NCI-H526 (cell line): Measurements from ENCODE around the gene ARRDC2.
"Not testable (repeated sequence)": the region's sequence is repeated elsewhere in the genome, so short reads cannot be mapped to it uniquely, and the experiment has no call there.

Experiments
- DNase-seq, 2 experiments: peaks; one replicate each; lab custom pipeline; 2025; lab: John Stamatoyannopoulos, UW

Gene ARRDC2

DNA sequence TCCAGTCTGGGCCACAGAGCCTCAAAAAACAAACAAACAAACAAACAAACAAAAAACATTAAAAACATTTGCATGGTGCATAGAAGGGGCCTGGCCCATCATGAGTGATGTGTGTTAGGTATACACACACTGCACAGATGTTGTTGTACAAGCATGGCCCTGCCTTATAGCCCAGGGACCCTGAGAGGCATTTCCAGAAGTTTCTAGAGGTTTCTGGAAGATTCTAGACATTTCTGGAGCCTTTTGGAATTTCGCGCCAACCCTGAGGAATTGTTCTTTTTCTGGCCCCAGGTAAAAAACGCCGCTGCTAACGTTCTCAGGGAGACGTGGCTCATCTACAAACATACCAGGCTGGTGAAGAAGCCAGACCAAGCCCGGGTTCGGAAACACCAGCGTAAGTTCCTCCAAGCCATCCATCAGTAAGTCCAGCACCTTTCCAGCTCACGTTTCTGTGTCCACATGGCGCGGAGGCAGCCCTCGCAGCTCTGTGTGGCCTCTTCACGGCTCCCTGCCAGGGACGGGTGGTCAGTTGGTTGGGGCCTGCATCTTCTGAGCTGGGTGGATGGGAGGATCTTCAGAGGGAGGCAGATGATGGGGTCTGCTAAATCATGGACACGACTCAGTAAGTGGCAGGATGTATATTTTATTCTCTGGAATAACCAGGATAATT lies 18.4 kb upstream of the ARRDC2 start:
- no peak for DNase-seq

DNA sequence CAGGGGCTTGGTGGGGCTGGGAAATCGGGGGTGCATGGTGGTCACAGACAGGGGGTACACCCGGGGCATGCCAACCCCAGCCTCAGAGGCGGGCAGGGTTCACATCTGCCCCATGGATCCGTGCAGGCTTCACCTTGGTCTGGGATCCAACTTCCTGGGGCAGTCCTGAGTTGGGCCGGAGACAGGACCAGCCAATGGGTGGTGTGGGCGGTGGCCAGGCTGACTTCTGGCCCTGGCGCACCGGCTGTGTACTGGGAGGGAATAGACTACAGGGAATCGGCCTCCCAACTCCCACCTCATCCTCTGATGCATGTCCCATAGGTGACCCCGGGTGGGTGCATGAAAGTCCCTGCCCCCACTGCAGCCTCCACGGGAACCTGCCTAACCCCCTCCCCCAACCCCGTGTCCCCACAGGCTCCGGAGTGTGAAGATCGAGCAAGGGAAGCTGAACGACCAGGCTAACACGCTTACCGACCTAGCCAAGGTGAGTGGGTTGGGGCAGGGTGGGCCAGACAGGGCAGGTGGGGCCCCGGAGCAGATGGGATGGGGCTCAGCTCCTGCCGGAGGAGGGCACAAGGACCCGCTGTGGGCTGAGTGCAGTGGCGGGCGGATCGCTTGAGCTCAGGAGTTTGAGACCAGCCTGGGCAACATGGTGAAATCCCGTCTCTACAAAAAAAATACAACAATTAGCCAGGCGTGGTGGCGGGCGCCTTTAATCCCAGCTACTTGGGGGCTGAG lies 14.7 kb upstream of the ARRDC2 start:
- no peak for DNase-seq

DNA sequence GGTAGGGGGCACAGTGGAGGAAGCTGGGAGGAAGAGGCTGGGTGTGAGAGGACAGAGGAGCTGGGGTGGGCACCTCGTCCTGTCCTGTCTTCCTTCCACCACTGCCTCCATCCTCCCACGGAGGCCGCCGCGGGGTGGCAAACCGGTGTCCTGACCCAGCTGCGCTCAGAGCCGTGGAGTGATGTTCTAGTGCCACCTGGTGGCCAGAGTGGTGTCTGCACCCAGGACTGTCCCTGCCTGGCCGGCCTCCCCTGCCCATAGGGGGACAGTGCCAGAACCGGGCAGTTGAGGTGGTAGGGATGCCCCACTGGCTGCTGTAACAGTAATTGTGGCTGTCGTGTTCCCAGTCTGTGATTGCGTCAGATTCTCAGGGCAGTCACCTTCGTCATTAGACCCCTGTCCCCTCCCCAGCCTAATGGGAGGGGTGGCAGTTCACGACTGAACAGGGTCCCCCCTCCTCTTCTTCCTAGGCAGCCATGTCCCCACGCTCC lies 11.1 kb upstream of the ARRDC2 start:
- peak; percentile 26 to 60 for DNase-seq

DNA sequence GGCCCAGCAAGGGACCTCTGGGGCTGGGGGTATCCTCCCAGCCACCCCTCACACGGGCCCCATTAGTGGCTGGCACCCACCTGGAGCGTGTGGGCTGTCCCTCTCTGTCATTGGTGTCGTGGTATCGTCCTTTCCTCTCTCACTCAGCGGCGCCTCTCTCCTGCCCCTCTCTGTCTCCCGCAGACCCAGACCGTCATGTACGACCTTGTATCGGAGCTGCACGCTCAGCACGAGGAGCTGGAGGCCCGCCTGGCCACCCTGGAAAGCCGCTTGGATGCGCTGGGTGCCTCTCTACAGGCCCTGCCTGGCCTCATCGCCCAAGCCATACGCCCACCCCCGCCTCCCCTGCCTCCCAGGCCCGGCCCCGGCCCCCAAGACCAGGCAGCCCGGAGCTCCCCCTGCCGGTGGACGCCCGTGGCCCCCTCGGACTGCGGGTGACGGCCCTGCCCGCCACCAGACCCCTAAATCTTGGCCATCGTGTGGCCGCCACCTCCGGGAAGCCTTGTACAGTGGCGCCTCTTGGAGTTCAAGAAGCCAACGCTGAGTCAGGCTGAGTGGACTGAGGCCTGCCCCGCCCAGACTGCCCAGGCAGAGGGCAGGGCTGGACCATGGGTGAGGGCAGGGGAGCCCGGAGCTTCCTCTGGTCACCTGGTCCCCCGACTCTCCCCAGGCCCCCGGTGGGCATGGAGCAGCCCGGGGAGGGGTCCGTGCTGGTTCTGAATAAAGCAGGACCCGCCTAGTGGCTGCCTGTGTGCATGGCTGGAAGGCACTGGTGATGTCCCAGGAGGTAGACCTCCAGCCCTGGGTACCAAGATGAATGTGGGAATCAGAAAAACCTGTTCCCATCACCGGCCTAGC lies 9.8 kb upstream of the ARRDC2 start:
- peak in 1 of 2 experiments; percentile 17 for DNase-seq

DNA sequence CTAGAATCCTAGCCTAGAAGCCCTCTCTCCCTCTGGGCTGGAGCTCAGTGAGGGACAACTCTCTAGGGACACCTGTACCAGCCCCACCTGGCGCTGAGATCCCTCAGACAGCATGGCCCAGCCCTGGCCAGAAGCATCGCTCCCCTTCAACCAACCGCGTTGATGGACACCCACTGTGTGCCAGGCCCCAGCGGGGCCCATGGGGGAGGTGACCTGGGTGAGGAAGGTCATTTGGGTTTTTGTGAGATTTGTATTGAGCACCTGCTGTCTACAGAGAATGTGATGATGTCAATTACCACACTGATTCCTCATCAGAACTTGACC lies 9.2 kb upstream of the ARRDC2 start:
- no peak for DNase-seq

DNA sequence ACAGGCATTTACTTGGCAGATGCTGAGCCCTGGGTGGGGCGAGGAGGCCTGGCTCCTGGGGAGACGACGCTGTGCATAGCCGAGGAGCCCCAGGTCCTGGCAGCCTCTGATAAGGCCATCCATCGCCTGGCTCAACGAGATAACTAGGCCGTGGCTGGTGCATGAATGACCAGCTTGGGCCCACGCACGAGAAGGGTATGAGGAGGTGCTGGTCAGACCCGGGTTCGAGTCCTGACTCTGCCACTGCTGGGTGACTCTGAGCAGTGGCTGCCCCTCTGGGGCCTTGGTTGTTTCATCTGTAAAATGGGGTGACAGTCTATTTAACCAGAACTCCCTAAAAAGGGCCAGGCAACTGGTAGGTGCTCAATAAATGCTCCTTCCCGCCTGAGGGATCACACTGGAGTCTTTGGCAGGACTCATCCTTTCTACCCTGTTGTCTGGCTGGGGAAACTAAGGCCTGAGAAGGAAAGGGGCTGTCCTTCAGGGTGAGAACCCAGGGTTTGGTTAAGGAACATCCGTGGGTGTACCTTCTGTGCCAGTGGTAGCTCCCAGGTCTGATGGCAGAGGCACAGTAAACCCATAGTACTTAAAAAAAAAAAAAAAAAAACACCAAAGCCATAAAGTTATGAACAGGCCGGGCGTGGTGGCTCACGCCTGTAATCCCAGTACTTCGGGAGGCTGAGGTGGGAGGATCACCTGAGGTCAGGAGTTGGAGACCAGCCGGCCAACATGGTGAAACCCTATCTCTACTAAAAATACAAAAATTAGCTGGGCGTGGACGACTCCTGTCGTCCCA lies 8.1 kb upstream of the ARRDC2 start:
- DNase-seq: no peak

DNA sequence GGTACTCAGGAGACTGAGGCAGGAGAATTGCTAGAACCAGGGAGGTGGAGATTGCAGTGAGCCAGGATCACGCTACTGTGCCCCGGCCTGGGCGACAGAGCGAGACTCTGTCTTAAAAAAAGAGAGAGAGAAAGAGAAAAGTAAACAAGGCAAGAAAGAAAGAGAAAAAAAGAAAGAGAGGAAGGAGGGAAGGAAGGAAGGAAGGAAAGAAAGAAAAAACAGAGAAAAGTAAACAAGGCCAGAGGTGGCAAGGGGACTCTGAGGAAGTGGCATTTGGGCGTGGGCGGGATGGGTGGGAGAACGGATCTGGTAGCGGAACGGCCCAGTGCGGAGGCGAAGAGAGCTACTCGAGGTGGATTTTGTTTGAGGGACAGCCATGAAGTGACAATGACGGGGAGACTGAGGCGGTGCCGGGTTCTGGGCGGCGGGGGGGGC lies 7.5 kb upstream of the ARRDC2 start:
- DNase-seq: no peak

DNA sequence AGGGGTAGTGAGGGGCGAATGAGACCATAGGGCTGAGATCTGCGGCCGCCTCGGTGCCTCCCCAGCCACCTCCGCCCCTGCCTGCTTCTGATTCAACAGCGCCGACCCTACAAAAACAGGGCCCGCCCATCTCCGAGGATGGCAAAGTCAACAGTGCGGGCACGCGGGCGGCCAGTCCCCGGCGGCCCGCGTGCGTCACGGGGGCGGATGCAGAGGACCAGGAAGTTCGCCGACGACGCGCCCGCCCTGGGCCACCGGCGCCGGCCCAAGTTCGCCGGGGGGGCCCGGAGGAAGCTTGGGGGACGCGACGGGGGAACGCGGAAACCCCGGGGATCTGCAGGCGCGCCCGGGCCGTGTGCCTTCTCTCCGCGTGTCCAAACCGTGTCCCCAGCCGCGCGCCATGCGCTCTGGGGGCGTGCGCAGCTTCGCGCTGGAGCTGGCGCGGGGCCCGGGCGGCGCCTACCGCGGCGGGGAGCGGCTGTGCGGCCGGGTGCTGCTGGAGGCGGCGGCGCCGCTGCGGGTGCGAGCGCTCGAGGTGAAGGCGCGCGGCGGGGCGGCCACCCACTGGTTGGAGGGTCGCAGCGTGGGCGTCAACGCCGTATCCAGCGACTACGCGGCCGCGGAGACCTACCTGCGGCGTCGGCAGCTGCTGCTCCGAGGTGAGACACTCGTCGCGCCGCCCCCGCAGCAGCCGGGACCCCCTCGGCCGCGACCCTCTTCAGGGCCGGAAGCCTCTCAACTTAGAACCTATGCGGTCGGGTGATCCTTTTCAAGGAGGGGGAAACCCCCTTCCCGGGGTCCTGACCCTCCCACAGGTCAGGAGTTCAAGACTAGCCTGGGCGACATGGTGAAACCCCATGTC lies 6.8 kb upstream of the ARRDC2 start:
- DNase-seq: peak in 1 of 2 experiments; percentile 41

DNA sequence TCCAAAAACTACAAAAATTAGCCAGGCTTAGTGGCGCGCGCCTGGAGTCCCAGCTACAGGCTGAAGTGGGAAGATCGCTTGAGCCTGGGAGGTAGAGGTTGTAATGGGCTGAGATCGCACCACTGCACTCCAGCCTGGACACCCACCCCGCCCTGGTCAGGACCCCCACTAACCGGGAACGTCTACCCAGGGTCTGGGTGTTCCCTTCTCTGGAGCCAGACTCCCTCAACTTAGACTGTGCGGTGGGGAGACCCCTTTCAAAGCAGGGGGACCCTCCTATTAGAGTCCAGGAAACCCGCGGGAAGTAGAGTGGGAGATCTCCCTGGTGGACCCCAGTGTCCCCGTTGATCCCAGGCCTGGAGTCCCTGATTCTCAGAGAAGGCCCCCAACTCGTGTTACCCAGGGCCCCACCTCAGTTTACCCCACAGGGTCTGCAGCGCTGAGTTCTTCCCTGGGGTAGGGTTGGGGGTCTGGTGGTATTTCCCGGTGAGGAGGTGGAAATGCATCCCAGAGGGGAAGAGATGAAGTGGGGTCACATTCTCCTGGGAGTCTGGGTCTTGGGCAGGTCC lies 6.1 kb upstream of the ARRDC2 start:
- DNase-seq: no peak

DNA sequence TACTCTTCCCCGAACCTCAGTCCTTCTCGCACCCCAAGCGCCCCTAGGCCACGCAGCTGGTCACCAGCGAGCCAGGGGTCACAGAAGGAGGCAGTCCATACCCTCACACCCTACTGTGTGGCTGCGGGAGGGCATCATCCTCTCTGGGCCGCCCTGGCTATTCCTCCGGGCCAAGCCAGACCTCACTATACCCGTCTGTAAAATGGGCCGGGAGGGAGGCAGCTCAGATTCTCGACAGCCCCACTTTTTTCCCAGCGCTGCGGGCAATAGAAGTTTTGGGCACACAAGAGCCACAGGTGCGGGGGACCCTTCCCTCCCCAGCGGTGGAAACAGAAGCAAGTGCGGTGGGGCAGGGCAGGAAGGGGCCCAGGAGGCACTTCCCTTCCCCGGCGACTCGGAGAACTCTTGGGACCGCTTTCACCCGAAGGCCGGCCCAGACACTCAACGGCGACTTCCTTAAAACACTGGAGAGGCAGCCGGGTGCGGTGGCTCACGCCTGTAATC lies 5.6 kb upstream of the ARRDC2 start:
- no peak for DNase-seq

DNA sequence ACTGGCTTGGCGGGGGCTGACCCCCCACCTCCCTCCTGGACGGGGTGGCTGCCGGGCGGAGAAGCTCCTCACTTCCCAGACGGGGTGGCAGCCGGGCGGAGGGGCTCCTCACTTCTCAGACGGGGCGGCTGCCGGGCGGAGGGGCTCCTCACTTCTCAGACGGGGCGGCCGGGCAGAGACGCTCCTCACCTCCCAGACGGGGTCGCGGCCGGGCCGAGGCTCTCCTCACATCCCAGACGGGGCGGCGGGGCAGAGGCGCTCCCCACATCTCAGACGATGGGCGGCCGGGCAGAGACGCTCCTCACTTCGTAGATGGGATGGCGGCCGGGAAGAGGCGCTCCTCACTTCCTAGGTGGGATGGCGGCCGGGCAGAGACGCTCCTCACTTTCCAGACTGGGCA lies 2.2 kb upstream of the ARRDC2 start:
- DNase-seq: not testable (repeated sequence)

DNA sequence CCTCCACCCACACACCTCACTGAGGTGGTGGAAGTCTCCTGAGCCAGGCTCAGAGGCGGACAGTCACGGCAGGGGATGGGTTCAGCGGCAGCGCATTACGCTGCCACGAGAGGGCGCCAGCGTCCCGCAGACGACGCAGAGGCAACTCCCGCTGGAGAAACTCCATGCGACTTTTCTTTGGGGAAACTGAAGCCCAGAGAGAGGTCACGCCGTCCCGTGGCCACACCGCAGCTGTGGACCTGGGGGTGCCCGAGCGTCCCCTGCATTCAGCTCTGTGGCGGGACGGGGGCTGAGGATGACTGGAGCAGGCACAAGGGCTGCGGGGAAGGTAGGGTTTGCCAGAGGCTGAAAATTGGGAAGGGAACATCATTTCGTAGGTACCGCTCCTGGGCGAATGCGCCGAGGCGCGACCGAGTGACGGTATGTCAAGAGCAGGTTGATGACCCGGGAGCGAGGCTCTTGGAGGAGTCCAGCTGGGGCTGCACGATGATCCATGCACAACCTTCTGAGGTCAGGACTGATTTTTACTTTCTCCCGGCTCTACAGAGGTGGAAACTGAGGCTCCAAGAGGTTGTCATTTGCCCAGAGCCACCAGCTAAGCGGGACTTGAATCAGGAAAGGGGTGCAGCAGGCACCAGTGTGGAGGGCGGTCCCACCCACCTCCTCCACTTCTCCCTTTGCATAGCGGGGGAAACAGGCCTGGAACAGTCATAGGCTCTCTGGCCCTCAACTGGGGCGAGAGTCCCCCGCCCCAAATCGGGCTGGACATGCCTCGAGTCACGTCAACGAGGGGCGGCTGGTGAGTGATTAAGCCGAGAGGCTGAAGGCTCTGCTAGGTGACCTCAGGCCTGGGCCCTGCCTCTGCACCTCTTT lies 690 bp upstream of the ARRDC2 start:
- DNase-seq: peak; percentile 27 to 69

DNA sequence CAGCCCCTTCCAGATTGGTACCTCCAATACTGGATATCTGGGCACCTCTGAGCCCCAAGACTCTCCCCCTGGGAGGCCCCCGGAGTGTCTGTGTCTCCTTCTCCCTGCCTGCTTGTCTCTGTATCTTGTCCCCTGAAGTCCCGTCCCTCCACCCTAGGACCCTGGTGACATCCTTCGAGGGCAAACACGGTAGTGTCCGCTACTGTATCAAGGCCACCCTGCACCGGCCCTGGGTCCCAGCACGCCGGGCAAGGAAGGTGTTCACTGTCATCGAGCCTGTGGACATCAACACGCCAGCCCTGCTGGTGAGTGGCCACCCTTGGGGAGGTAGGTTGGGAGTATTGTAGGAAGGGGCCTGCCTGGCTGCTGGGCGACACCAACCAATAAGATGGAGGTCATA lies 844 bp downstream of the ARRDC2 start:
- no peak for DNase-seq

DNA sequence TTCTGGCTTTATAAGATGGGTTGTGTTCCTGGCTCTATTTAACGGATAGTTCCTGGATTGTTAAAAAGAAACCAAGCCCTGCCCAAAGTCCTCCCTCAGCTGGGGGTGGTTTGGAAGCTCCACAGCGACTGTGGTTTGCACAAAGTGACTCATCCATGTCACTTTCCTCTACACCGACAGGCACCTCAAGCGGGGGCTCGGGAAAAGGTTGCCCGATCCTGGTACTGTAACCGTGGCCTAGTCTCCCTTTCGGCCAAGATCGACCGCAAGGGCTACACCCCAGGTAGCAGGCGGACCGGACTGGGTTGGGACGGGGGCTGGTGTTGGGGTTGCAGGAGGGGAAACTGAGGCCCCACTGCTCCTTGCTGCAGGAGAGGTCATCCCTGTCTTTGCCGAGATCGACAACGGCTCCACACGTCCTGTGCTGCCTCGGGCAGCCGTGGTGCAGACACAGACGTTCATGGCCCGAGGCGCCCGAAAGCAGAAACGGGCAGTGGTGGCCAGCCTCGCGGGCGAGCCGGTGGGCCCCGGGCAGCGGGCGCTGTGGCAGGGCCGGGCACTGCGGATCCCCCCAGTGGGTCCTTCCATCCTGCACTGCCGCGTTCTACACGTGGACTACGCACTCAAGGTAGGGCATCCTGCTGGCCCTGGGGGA lies 1.6 kb downstream of the ARRDC2 start:
- no peak for DNase-seq

DNA sequence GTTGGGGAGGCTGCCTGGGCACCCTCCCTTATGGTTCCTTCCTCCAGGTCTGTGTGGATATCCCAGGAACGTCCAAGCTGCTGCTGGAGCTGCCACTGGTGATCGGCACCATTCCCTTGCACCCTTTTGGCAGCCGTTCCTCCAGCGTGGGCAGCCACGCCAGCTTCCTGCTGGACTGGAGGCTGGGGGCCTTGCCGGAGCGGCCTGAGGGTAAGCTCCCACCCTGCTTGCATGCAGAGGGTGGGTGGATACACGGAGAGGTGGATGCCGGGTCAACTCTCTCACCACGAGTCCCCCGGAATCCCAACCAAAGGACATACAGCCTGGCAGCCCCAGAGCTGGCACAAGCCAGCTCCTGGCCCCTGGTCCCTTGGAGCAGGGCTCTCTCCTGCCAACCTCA lies 2.2 kb downstream of the ARRDC2 start:
- DNase-seq: no peak

DNA sequence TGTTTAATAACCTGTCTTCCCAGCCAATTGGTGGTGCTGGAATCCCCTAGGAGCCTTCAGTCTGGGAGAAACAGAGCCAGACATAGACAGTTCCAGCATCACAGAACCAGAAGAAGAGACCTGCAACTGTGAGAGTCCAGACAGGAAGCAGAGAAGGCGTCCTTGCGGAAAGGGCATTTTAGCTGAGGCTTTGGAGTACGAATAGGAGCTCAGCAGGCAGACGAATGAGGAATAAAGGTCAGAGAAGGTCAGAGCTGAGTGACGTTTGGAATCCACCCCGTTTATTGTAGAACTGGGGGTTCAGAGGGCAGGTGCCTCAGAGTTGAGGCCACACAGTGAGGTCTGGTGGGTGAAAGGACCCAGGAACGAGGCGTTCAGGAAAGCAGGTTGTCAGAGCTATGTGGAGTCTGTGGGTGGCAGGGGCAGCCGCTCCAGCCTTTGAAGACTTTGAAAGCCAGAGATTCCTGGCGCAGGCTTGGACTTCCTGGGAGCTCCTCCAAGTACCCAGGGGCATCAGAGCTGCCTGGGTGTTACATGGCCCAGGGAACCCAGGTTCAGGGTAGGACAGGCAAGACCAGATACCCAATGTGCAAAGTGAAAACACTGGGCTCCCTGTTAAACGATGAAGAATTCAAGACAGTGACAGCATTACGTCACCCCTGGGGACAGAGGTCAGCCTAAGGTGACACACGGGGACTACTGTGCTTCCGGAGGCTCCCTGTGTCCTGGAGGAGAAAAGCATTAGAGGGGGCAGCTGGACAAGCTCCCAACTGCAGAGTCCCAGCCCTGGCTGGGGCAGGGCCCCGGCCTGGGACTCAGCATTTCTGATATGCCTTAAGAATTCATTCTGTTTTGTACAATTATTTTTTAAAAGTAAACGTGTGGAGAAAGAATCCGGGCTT lies 5.5 kb downstream of the ARRDC2 start:
- DNase-seq: no peak

DNA sequence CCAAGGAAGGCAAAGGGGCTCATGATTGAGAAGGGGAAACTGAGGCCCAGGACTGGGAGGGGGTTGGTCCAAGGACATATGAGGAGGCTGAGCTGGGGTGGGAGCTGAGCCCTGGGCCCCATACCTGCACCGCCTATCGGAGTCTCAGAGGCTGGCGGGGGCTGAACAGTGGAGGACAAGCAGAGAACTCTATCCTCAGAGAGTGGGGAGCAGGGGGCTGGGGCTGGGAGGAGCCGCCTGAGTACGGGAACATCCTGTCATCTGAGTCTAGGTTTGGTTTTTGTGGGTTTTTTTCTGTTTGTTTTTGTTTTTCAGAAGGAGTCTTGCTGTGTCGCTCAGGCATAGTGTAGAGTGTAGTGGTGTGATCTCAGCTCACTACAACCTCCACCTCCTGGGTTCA lies 6.2 kb downstream of the ARRDC2 start:
- no peak for DNase-seq
